Measurements from ENCODE around the gene IL17RE. TPM values are rescaled to one million over a fixed set of nuclear protein-coding genes. Genes with fewer than 3 reads are reported as not detected.
"Not testable (repeated sequence)": the region's sequence is repeated elsewhere in the genome, so short reads cannot be mapped to it uniquely, and the experiment has no call there.

The IL17RE gene
- total RNA-seq, 2 donors from 2014 or later: 1.8 to 2.2 TPM

DNA sequence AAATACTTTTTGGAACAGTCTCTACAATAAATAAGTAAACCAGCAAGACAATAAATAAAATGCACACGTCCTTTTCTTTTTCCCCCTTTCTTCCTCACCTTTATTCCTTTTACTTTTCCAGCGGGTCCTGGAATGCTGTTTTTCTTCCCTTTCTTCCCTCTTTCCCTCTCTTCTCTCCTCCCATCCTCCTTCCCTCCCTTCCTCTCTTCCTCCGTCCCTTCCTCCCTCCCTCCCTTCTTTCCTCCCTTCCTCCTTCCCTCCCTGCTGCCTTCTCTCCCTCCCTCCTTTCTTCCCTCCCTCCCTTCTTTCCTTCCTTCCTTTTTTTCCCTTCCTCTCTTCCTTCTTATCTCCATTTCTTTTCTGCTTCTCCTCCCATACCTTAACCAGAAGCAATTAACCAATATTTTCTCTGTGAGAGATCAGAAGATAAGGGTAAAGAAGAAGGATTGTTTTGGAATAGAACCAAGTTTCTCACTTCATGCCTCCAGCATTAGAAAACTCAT, 3.3 kb upstream of the IL17RE start:
- intact Hi-C loops (cut with DNase I): no loop called here
- ATAC-seq: no peak

DNA sequence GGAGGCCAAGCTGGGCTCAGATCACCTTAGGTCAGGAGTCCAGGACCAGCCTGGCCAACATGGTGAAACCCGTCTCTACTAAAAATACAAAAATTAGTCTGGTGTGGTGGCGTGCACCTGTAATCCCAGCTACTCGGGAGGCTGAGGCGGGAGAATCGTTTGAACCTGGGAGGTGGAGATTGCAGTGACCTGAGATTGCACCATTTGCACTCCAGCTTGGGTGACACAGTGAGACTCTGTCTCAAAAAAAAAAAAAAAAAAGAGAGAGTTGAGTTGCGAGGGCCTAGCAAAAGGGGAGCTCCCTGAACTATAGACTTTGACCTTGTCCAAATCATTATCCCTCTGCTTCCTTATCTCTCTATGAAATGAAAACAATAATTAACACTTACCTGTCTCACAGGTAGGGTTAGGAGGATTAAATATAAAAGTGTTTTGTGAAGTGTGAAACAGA, 1.7 kb upstream of the IL17RE start:
- ATAC-seq, DNase-seq: not testable (repeated sequence)

More for the DNA sequence above, 3.3 kb upstream of the IL17RE start:
- DNase-seq: no peak

DNA sequence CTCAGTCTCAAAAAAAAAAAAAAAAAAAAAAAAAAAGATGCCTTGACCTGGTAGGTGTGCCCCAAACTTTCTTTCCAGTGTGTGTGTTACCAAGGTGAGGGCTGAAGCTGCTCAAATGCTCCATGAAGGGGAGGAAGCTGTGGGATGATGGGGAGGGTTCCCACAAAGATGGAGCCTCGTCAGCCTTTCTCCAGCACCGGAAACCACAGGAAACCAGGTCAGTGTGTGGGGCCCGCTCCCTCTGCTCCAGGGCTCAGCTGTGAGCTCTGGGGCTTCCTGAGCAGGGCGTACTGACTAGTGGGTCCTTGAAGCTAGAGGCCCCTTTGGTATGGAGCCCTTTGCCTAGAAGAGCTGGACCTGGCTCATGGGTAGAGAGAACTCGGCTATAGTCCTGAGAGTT, 681 bp upstream of the IL17RE start:
- intact Hi-C loops (cut with DNase I): no loop called here
- ATAC-seq: no peak
- no peak for DNase-seq

More for the DNA sequence above, 1.7 kb upstream of the IL17RE start:
- intact Hi-C loops (cut with DNase I): not testable (repeated sequence)

DNA sequence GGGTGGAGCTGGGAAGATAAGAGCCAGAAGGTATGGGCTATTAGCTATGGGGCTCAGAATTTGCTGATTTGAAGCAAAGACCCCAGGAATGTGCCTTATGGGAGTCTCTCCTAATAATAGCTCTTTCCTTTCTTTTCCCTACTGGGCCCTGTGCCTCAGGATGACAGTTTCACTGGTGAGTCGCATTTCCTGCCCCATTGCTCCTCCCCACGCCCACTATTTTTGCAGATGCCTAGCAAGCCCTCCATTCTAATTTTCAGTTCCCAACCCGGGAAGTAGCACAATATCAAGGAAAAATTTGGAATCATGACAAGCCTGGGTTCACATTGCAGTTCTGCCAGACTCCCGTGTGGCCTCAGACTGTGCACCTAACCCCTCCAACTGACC, 583 bp downstream of the IL17RE start:
- ATAC-seq: peak; percentile 32 to 61
- intact Hi-C loops (cut with DNase I): no loop called here
- peak; percentile 32 for DNase-seq

DNA sequence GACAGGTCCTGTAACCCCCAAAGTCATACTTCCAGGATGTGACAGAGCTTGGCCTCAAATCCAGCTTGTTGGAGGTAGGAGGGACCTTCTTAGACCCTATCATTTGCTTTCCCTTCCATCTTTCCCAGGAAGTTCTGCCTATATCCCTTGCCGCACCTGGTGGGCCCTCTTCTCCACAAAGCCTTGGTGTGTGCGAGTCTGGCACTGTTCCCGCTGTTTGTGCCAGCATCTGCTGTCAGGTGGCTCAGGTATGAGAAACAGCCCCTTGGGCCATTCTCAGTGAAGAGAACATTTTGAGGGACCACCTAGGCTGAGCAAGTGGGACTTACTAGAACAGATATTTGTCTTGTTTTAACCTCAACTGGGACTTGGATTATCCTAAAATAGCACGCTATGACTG, 1.3 kb downstream of the IL17RE start:
- ATAC-seq (no peak), DNase-seq (no peak)
- intact Hi-C loops (cut with DNase I): no loop called here

DNA sequence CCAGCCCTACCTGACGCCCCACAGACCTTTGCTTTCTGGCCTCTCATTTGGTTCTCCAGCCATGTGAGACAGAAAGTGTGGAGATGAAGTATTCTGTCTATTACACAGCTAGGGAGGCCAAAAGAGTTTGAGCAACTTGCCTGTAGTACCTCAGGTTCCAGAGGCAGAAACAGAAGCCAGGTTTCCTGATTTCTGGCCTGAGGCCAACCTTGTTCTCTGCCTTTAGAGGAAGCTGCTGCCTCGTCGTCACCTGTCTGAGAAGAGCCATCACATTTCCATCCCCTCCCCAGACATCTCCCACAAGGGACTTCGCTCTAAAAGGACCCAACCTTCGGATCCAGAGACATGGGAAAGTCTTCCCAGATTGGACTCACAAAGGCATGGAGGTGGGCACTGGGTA, 3.8 kb downstream of the IL17RE start:
- intact Hi-C loops (cut with DNase I): no loop called here
- DNase-seq (no peak), ATAC-seq (no peak)

DNA sequence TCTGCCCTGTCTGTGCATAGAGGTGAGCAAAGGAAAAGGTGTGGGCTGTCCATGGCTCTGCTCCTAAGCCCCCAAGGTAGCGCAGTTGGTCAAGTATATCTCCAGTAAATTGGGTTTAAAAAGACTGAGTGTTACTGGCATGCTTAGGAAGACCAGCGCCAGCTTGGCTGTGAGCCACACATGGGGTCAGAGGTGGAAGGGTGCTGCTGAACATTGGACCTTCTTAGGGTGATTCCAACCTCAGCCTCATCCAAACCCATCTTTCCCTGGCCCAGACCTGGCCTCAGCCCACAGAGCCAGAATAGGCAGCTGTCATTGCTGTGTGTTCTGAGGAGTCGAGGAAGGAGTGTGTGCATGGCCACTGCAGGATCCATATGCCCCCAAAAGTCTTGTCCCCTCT, 5.6 kb downstream of the IL17RE start:
- no peak for ATAC-seq
- intact Hi-C loops (cut with DNase I): no loop called here

DNA sequence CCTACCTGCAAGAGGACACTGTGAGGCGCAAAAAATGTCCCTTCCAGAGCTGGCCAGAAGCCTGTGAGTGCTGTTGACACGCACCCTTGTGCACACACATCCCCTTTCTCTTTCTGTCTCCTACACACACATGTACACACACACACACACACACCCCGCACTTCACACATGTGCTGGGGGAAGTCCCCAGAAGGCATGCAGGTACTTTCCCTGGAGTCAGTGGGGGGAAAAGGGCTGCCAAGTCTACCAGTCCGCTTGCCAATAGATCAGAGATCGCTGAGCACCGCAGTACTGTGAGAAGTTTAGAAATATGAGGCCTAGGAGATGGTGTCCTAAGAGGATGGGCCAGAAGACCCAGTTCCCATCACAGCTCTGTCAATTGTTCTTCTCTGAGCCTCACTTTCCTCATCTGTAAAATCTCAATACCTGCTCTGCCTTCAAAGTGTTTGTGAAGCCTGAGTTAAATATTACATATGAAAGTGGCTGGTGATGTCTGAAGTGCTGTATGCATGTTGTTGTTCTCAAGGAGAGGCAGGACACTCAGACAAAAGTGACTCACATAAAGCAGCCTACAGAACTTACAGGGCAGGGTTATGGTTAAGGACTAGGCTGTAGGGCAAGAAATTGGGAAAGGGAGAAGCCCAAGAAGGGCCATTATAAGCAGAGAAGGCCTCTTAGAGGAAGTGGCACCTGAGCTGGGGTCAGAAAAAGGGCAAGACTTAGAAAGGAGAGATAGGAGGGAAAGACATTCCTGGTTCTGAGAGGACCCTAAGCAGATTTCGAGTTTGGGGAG, 6.8 kb downstream of the IL17RE start:
- DNase-seq: no peak
- ATAC-seq: no peak
- intact Hi-C loops (cut with DNase I): no loop called here

More for the DNA sequence above, 5.6 kb downstream of the IL17RE start:
- DNase-seq: no peak

DNA sequence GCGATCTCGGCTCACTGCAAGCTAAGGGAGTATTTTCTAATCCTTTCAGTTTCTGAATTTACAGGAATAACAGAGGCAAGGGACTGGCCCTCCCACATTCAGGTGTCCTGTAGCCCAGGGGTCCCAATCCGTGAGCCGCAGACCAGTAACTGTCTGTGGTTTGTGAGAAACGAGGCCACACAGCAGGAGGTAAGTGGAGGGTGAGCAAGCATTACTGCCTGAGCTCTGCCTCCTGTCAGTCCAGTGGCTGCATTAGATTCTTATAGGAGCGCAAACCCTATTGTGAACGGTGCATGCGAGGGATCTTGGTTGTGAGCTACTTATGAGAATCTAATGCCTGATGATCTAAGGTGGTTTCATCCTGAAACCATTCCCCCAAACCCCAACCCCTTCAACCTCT, 9.2 kb downstream of the IL17RE start:
- intact Hi-C loops (cut with DNase I): no loop called here

DNA sequence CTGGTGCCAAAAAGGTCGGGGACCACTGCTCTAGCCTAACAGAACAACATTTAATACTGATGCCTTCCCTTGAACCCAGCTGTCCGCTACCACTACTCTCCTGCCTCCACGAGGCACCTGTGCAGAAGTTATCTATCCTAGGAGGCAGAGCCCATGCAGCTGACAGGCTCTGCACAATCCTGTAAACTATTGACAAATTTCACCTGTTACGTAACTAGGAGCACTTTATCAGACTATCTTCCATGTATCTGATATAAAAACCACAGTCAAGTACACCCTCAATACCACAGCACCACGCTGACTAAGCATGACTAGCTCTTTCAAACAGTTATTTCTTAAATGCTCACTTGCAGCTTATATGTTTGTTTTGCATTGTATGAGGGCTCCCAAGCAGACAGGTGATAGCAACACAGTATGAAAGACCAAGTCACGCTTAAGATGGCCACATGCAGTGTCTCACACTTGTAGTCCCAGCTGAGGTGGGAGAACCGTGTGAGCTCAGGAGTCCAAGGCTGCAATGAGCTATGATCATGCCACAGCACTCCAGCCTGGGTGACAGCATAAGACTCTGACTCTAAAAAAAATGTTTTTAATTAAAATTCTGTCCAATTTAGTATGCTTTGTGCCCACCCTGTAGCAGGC, 9.8 kb downstream of the IL17RE start:
- DNase-seq (no peak), ATAC-seq (no peak)
- intact Hi-C loops (cut with DNase I): no loop called here

More for the DNA sequence above, 9.2 kb downstream of the IL17RE start:
- ATAC-seq: no peak
- no peak for DNase-seq

DNA sequence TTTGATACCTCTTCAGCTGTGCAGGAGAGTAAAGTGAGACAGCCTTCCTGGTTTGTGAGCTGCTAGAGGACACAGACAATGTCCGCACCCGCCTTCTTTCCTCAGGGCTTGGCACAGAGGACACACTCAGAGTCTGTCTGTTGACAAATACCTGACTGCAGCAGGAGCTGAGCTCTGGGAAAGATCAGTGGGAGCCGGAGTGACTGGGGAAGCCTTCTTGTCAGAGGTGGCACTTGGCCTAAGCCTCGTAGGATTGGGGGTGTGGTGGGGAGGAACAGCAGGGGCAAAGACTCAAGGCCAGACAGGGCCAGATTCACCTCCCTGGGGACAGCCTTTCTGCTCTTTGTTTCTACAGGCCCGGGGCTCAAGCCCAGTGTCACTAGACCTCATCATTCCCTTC, 11.0 kb downstream of the IL17RE start:
- DNase-seq (no peak), ATAC-seq (no peak)
- intact Hi-C loops (cut with DNase I): no loop called here

DNA sequence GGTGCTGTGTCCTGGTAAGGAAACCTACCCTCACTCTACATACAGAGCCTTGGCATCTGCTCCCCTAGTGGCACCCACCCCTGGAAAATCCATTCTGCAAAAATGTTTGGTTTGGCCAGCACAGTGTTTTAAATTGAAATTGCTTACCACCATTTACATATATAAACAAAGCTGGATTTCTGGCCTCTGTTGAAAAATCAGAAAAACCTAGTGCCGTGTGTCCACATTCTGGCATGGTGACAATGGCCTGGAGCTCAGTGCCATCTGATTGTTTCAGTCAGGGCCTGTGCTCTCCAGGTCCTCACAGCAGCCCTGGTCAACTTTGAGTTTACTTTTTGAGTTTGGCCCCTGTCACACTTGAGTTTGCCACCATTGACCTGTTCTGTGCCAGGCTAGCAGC, 11.4 kb downstream of the IL17RE start:
- ATAC-seq: no peak
- DNase-seq: no peak
- intact Hi-C loops (cut with DNase I): no loop called here

DNA sequence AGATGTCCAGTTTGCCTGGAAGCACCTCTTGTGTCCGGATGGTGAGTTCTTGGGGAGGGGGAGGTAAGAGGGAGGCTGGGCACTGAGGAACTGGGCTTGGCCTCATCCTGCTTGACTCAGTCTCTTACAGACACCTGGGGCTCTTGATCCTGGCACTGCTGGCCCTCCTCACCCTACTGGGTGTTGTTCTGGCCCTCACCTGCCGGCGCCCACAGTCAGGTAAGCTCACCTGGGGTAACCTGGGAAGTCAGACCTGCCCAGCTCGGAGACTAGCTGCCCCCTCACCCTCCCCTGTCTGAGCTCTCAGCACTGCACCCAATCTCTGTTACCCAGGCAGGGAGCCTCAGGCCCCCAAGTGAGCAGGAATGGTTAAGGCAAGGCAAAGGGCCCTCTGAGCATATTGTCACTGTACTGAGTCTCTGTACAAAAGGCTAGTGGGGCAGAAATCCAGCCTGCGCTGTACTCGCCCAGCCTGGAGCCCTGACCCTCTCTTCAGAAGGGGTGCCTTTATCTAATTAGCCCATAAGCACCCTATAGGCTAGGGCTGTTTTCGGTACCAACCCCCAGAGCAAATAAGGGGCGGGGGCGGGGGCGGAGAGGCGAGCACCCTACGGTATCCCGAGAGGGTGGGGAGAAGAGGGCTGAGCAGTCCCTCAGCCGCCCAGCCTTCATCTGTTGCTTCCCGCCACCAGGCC, 12.1 kb downstream of the IL17RE start:
- intact Hi-C loops (cut with DNase I): no loop called here

DNA sequence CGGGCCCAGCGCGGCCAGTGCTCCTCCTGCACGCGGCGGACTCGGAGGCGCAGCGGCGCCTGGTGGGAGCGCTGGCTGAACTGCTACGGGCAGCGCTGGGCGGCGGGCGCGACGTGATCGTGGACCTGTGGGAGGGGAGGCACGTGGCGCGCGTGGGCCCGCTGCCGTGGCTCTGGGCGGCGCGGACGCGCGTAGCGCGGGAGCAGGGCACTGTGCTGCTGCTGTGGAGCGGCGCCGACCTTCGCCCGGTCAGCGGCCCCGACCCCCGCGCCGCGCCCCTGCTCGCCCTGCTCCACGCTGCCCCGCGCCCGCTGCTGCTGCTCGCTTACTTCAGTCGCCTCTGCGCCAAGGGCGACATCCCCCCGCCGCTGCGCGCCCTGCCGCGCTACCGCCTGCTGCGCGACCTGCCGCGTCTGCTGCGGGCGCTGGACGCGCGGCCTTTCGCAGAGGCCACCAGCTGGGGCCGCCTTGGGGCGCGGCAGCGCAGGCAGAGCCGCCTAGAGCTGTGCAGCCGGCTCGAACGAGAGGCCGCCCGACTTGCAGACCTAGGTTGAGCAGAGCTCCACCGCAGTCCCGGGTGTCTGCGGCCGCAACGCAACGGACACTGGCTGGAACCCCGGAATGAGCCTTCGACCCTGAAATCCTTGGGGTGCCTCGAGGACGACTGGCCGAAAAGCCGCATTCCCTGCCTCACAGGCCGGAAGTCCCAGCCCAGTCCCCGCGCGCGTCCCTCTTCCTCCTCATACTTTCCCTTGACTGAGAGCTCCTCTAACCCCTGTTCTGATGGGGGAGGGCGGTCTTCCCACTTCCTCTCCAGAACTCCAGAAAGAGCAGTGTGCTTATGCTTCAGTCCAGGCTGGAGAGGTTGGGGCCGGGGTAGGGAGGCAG, 12.8 kb downstream of the IL17RE start:
- peak; percentile 63 to 73 for ATAC-seq
- DNase-seq: peak; percentile 80
- intact Hi-C loops (cut with DNase I): no loop called here

More for the DNA sequence above, 12.1 kb downstream of the IL17RE start:
- ATAC-seq: peak in 1 of 2 donors; percentile 1
- DNase-seq: no peak

DNA sequence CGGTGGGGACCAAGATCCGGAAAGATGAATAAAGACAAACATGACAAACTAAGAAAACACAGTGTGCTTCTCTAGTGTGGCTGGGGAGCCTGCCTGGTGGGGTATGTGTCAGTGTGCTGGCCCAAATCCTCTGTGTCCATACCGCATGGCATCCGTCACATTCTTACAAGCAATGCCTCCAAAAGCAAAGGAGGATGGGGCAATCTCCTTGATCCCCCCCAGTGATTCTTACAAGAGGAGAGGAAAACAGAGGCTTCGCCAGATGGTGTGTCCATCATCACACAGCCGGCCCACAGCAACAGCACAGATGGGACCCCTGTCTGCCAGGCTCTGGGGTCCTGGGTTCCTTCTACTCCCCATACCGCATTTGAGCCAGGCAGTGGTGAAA, 13.7 kb downstream of the IL17RE start:
- ATAC-seq (no peak), DNase-seq (no peak)
- intact Hi-C loops (cut with DNase I): no loop called here

DNA sequence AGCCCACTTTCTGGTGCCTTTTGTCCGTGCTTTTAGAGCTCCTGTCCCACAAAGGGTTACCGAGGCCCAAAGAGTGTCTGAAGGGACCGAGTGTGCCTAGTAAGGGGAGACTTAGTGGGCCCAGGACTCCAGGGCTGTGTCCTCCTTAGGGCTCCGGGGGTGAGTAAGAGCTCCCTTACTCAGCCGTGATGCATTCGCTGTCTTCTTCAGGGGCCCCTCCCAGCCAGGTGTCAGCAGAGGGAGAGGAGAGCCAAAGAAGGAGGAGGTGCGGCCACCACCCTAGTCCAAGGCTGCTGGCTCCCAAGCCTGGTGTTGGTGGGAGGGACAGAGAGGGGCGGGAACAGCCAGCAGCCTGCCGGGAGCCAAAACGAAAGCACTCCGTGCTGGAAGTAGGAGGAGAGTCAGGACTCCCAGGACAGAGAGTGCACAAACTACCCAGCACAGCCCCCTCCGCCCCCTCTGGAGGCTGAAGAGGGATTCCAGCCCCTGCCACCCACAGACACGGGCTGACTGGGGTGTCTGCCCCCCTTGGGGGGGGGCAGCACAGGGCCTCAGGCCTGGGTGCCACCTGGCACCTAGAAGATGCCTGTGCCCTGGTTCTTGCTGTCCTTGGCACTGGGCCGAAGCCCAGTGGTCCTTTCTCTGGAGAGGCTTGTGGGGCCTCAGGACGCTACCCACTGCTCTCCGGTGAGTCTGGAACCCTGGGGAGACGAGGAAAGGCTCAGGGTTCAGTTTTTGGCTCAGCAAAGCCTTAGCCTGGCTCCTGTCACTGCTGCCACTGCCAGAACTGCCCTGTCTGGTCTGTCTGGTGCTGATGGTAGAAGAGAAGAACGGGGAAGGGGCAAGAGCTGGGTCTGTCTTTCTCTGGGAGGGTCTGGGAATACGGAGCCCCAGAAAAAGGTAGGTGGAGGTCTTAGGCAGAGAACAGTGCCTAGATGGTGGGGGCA, 14.4 kb downstream of the IL17RE start, which contains the start of gene IL17RC:
Gene IL17RC, plus strand, starts transcription at position 365 of the 947 bp plus-strand sequence. Its CDS starts 218 bp downstream, at position 583.
- intact Hi-C loops (cut with DNase I): no loop called here
- DNase-seq: peak; percentile 90
- ATAC-seq: peak; percentile 84 to 92

DNA sequence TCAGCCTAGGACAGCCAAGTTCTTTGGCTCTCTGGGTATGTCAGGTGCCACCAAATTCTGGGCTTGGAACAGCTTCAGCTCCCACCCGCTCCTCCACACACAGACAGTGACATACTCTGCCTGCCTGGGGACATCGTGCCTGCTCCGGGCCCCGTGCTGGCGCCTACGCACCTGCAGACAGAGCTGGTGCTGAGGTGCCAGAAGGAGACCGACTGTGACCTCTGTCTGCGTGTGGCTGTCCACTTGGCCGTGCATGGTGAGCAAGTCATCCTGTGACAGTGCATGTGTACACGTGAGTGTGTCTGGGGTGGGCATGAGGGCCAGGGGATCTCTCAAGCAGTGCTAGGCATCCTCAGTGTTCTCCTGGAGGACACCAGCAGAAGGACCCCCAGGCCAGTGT, 15.2 kb downstream of the IL17RE start:
- intact Hi-C loops (cut with DNase I): no loop called here
- no peak for ATAC-seq
- peak; percentile 31 for DNase-seq

Measured in left cardiac atrium (tissue), 4 donors.